Measurements from ENCODE around the gene ZYG11A.

DNA sequence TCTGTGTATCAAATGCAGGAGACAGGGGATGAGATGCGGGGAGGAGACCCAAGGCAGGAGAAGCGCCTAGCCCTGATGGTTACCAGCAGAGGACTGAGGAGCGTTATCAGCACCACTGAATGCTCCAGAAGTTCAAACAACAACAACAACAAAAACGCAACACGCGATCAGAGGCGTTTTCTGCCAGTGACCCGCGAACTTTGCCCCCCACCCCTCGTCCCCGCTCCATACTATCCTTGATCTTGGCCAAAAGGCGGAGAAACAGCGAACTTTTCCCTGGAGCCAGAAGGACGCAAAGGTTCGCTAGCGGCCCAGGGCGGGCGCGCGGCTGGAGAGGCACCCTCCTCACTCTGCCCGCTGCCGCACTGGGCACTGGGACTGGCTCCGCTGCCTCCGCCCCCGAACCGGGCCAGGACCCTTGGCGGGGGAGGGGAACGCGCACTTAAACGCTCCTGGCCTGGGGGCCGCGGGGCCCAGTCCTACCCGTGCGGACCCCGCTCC, 78.3 kb downstream of the ZYG11A start:
- TF ChIP-seq, protein P1, sequence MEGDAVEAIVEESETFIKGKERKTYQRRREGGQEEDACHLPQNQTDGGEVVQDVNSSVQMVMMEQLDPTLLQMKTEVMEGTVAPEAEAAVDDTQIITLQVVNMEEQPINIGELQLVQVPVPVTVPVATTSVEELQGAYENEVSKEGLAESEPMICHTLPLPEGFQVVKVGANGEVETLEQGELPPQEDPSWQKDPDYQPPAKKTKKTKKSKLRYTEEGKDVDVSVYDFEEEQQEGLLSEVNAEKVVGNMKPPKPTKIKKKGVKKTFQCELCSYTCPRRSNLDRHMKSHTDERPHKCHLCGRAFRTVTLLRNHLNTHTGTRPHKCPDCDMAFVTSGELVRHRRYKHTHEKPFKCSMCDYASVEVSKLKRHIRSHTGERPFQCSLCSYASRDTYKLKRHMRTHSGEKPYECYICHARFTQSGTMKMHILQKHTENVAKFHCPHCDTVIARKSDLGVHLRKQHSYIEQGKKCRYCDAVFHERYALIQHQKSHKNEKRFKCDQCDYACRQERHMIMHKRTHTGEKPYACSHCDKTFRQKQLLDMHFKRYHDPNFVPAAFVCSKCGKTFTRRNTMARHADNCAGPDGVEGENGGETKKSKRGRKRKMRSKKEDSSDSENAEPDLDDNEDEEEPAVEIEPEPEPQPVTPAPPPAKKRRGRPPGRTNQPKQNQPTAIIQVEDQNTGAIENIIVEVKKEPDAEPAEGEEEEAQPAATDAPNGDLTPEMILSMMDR (IDR thresholded peaks at IDR 0.05), result no peak
- TF ChIP-seq POLR2A (IDR thresholded peaks at IDR 0.05), result no peak
